Muscle layer of colon (tissue), 2 donors: ENCODE results near the gene DPF3.
"Not testable (repeated sequence)": the region's sequence is repeated elsewhere in the genome, so short reads cannot be mapped to it uniquely, and the experiment has no call there.

Experiments used
- H3K27ac ChIP-seq: one replicate; pipeline ENCODE4 v1.7.0; 2013; ENCODE audit warnings: low read depth, mild to moderate bottlenecking, low read length, moderate library complexity
- H3K27me3 ChIP-seq, 2 donors: one replicate each; pipeline ENCODE4 v1.7.0; 2013; ENCODE audit warnings: low read length in 2 of 2, mild to moderate bottlenecking in 2 of 2; ENCODE audit not compliant: insufficient read depth in 2 of 2, control insufficient read depth in 1 of 2
- H3K36me3 ChIP-seq: one replicate; pipeline ENCODE4 v1.7.0; 2013; ENCODE audit warnings: mild to moderate bottlenecking, low read length; ENCODE audit not compliant: insufficient read depth
- H3K4me1 ChIP-seq: one replicate; pipeline ENCODE4 v1.7.0; 2013; ENCODE audit warnings: mild to moderate bottlenecking, low read length; ENCODE audit not compliant: insufficient read depth
- H3K4me3 ChIP-seq, 2 donors: one replicate each; pipeline ENCODE4 v1.7.0; 2013; ENCODE audit warnings: low read length in 2 of 2, low read depth in 1 of 2, mild to moderate bottlenecking in 1 of 2, moderate library complexity in 1 of 2
- H3K9ac ChIP-seq: one replicate; pipeline ENCODE4 v1.7.0; 2013; ENCODE audit warnings: low read length
- H3K9me3 ChIP-seq: one replicate; pipeline ENCODE4 v1.7.0; 2013; ENCODE audit warnings: mild to moderate bottlenecking, low read length
- donor health status: abdominal sarcoma.
- donor health status: Adenocarcinoma of cecum.

The DPF3 gene

GRCh38 chr14:72878746-72879145 is 15.2 kb downstream of the DPF3 start:
- Histone ChIP-seq H3K4me3 (no peak overlapping the region), H3K4me1 (no peaks in the 10 kb centered on the region), H3K27me3 (no peaks in the 10 kb centered on the region), H3K36me3 (no peaks in the 10 kb centered on the region), H3K27ac (no peak overlapping the region), H3K9ac (no peak overlapping the region), H3K9me3 (no peaks in the 10 kb centered on the region)

GRCh38 chr14:72876710-72877063 is 17.2 kb downstream of the DPF3 start:
- Histone ChIP-seq H3K36me3 (no peaks in the 10 kb centered on the region), H3K4me3 (no peak overlapping the region)

GRCh38 chr14:72876005-72876709 is 17.7 kb downstream of the DPF3 start:
- H3K9me3 ChIP-seq, result no peaks in the 10 kb centered on the region
- no peaks in the 10 kb centered on the region for H3K4me1 ChIP-seq
- no peak overlapping the region for H3K4me3 ChIP-seq
- no peak overlapping the region for H3K27ac ChIP-seq
- H3K27me3 ChIP-seq, result no peaks in the 10 kb centered on the region
- H3K9ac ChIP-seq, result no peak overlapping the region
- H3K36me3 ChIP-seq, result no peaks in the 10 kb centered on the region

More at GRCh38 chr14:72876710-72877063, 17.2 kb downstream of the DPF3 start:
- Histone ChIP-seq H3K4me1 (no peaks in the 10 kb centered on the region), H3K27ac (no peak overlapping the region), H3K9ac (no peak overlapping the region), H3K27me3 (no peaks in the 10 kb centered on the region), H3K9me3 (no peaks in the 10 kb centered on the region)

GRCh38 chr14:72870878-72871277 is 23.0 kb downstream of the DPF3 start:
- peaks cover 13% of the 10 kb centered on the region for H3K4me1 ChIP-seq
- not testable (repeated sequence) for H3K36me3 ChIP-seq, H3K27me3 ChIP-seq, H3K9me3 ChIP-seq, H3K27ac ChIP-seq, H3K9ac ChIP-seq, H3K4me3 ChIP-seq

- Histone ChIP-seq H3K9ac (no peak overlapping the region), H3K27ac (no peak overlapping the region), H3K36me3 (no peaks in the 10 kb centered on the region), H3K27me3 (no peaks in the 10 kb centered on the region), H3K4me1 (peaks cover 13% of the 10 kb centered on the region), H3K9me3 (no peaks in the 10 kb centered on the region), H3K4me3 (no peak overlapping the region)
Observed at GRCh38 chr14:72869407-72870329, 24.2 kb downstream of the DPF3 start.

- no peaks in the 10 kb centered on the region for H3K9me3 ChIP-seq
- H3K4me3 ChIP-seq, result no peak overlapping the region
- peaks cover 13% of the 10 kb centered on the region for H3K4me1 ChIP-seq
- no peak overlapping the region for H3K27ac ChIP-seq
- no peak overlapping the region for H3K9ac ChIP-seq
- no peaks in the 10 kb centered on the region for H3K27me3 ChIP-seq
- H3K36me3 ChIP-seq, result no peaks in the 10 kb centered on the region
Observed at GRCh38 chr14:72868500-72868899, 25.4 kb downstream of the DPF3 start.

GRCh38 chr14:72864712-72865365 is 29.1 kb downstream of the DPF3 start:
- no peak overlapping the region for H3K9ac ChIP-seq
- H3K27me3 ChIP-seq, result no peaks in the 10 kb centered on the region
- H3K27ac ChIP-seq, result no peak overlapping the region
- H3K4me3 ChIP-seq, result no peak overlapping the region
- H3K36me3 ChIP-seq, result no peaks in the 10 kb centered on the region
- no peaks in the 10 kb centered on the region for H3K9me3 ChIP-seq
- H3K4me1 ChIP-seq, result peaks cover 4% of the 10 kb centered on the region

GRCh38 chr14:72863216-72864006 is 30.5 kb downstream of the DPF3 start:
- Histone ChIP-seq H3K9me3 (no peaks in the 10 kb centered on the region), H3K27me3 (no peaks in the 10 kb centered on the region), H3K36me3 (no peaks in the 10 kb centered on the region), H3K9ac (no peak overlapping the region), H3K4me1 (no peaks in the 10 kb centered on the region), H3K4me3 (no peak overlapping the region), H3K27ac (no peak overlapping the region)

GRCh38 chr14:72856530-72857266 is 37.2 kb downstream of the DPF3 start:
- Histone ChIP-seq H3K36me3 (no peaks in the 10 kb centered on the region), H3K9me3 (no peaks in the 10 kb centered on the region), H3K4me1 (no peaks in the 10 kb centered on the region), H3K9ac (no peak overlapping the region), H3K27me3 (no peaks in the 10 kb centered on the region), H3K4me3 (no peak overlapping the region), H3K27ac (no peak overlapping the region)

- Histone ChIP-seq H3K9ac (no peak overlapping the region), H3K4me1 (no peaks in the 10 kb centered on the region), H3K36me3 (no peaks in the 10 kb centered on the region), H3K9me3 (no peaks in the 10 kb centered on the region), H3K27me3 (no peaks in the 10 kb centered on the region), H3K4me3 (no peak overlapping the region), H3K27ac (no peak overlapping the region)
Observed at GRCh38 chr14:72855913-72856312, 38.0 kb downstream of the DPF3 start.
